CD1c-positive myeloid dendritic cell (primary cell): Measurements from ENCODE around the gene TMPRSS9.
"Not testable (repeated sequence)": the region's sequence is repeated elsewhere in the genome, so short reads cannot be mapped to it uniquely, and the experiment has no call there.

Source experiments
- DNase-seq: peaks from one replicate; pipeline ENCODE4 v3.0.0-alpha.2; 2016; ENCODE audit errors: extremely low spot score

Gene TMPRSS9

DNA sequence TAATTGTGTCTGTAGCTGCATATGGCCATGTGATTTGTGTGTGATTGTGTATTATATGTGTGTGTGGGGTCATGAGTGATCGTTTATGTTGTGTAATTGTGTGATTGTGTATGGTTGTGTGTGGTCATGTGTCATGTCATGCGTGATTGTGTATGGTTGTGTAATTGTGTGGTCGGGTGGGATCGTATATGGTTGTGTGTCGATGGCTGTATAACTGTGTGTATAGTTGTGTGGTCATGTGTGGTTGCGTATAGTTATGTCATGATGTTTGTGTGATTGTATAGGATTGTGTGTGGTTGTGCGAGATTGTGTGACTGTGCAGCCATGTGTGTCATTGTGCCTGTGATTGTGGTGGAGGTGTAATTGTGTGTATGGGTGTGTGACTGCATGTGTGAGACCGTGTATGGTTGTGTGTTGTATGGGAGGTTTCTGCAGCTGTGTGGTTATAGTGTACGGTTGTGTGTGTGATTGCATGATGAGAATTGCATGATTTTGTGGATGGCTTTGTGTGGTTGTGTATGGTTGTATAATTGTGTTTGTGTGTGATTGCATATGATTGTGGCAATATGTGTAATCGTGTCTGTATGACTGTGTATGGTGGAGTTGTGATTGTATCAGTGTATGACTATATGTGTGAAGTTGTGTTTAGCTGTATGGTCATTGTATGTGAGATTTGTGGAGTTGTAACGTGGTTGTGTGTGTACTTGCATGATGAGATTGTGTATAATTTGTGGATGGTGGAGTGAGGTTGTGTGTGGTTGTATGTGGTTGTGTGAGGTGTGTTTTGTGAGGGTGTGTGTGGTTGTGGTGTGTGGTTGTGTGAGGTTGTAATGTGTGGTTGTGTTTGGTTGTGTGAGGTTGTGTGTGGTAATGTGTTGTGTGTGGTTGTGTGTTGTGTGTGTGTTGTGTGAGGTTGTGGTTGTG, 2.2 kb downstream of the TMPRSS9 start:
- no peak for DNase-seq

DNA sequence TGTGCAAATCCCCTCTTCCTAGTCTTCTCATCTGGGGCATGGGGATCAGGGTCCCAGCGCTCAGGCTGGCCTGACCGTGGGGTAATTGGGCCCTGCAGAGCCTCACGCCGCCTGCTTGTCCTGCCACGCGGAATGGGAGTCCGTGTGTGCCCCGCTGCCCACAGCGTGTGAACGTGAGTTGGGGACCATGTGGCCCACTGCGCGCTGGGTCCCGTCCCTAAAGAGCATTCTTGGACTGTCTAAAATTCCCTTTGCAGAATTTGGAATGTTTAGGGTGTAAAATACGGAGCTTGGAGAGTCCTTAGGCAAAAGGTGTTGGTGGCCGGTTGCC, 2.9 kb downstream of the TMPRSS9 start:
- no peak for DNase-seq

DNA sequence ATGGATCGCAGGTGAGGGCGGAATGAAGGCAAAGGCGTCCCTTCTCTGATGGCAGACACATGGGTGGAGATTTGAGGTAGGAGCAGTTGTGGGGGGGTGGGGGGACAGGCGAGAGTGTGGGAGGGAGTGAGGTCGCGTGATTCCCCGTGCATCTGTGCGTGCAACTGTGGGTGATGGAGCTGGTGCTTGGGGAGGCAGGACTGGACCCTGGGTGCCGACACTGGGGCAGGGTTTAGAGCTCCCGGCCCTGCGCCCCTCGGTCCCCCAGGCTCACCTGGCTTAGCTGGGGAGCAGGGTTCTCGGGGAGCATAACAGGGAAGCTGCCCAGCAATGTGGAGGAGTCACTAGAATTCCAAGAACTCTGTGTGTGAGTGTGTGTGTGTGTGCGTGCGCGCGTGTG, 3.4 kb downstream of the TMPRSS9 start:
- no peak for DNase-seq

DNA sequence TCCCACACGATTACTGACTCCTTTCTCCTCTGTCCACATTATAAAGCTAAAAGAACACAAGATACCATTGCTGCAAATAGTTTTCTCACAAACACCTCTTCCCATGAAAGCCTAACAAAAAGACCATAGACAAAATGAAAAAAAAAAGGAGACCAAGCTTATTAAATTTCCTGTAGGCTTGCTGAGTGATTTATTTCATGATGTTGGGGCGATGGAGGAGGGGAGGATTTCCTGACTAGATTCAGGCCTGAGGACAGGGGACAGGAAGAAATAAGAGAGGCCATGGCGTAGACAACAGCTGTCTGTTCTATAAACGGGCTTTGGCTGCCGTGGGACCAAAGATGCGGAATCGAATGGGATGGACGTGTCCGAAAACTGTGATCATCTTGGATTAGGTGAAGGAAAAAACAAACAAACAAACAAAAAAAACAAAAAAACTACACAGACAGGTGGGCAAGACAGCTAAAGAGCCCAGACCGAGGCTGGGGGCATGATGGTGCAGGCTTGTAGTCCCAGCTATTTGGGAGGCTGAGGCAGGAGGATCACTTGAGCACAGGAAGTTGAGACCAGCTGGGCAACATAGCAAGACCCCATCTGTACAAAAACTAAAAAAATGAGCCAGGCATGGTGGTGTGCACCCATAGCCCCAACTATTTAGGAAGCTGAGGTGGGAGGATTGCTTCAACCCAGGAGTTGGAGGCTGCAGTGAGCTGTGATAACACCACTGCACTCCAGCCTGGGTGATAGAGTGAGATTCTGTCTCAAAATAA, 5.3 kb downstream of the TMPRSS9 start:
- DNase-seq = no peak

DNA sequence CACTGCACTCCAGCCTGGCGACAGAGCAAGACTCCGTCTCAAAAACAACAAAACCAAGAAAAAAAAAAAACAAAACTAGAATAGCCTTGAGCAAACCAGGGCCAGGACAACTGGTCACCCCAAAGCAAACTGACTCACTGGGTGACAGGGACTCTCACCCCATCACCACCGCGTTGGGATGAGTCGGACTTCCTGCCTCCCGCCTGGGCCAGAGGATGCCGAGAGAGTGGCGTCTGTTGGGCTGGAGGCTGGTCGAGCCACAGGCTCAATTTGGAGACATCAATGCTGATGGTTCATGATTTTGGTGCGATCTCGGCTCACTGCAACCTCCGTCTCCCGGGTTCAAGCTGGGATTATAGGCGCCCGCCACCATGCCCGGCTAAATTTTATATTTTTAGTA, 11.6 kb downstream of the TMPRSS9 start:
- DNase-seq = peak; percentile 11

DNA sequence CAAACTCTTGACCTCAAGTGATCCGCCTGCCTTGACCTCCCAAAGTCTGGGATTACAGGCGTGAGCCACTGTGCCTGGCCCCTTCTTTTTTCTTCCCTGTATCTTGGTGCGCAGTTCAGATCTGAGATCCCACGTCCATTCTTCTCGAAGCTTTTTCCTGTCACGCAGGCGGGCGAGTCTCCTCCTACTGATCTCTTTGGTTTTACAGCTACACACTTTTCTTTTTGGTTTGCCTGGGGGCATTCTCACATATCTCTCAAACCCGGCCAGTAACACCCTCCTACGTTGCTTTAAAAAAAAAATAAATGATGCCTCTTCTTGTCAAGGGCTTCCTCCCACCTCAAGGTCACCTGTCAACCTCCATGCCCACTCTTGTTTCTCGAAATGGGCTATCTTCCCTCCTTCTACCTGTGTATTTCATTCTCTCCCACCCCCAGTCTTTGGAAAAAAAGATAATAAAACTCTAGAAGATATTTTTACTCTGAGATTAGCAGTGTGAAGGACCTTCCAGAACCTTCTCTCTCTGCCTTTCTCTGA, 12.1 kb downstream of the TMPRSS9 start:
- no peak for DNase-seq

DNA sequence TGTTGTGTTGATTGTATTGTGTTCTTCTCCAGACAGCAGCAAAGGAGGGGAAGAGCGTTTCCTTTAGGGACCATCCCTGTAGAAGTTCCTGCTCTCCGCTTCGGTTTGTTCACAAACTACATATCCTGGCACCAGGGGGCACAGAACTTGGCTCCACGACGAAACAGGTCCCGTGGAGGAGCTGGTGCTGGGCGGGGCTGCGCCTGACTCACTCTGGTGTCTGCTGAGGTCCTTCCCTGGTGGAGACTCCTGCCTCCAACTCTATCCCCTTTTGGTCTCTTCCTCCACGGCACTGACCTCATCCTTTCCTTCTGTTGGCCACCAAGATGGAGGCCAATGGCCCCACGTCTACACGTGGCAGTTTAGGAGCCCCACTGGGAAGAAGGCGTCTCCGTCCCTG, 14.7 kb downstream of the TMPRSS9 start:
- no peak for DNase-seq

DNA sequence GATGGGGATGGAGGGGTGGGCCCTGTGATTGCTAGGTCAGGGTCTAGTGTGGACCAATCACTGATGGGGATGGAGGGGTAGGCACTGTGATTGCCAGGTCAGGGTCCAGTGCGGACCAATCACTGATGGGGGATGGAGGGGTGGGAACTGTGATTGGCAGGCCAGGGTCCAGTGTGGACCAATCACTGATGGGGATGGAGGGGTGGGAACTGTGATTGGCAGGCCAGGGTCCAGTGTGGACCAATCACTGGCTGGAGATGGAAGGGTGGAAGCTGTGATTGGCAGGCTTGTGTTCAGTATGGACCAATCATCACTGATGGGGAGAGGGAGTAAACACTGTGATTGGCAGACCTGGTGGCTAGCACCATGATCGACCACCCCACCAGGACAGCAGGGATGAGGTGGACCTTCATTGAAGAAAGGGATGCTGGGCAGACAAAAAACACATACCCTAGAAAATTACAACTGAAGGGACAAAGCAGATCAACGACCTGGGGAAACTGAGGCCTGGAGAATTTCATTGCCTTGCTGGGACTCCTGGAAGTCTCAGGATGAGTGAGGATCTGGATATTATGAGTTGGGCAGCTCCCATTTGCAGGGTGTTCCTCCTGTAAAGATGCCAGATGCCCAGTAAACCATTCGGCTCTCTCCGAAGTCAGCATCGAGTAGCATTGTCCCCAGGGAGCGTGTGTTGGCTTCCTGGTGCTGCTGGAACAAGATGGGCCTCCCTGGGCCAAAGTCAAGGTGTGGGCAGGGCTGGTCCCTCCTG, 15.5 kb downstream of the TMPRSS9 start:
- DNase-seq = no peak

DNA sequence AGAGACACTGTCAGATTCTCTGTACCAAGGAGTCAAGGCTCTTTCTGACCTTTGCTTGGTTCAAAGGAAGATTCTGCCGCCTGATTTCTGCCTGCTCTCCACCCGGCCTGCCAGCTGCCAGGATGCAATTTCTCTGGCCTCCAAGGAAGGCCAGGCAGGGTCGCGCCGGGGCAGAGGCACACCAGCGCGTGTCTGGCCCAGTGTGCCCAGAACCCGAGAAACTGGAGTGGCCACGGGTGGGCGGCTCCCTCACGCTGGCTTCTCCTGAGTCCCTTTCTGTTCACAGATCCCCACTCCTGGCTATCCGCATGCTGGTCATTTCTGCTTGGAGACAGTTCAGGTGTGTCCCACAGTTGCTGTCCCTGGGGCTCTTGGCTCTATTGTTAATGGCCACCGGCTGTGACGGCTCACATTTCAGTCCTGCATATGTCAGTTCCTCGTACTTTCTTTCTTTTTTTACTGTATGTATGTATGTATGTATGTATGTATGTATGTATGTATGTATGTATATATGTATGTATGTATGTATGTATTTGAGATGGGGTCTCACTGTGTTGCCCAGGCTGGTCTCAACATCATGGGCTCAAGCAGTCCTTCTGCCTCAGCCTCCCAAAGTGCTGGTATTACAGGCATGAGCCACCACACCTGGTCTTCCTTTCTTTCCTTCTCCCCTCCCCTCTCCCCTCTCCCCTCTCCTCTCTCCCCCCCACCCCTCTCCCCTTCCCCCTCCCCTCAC, 16.9 kb downstream of the TMPRSS9 start:
- no peak for DNase-seq

DNA sequence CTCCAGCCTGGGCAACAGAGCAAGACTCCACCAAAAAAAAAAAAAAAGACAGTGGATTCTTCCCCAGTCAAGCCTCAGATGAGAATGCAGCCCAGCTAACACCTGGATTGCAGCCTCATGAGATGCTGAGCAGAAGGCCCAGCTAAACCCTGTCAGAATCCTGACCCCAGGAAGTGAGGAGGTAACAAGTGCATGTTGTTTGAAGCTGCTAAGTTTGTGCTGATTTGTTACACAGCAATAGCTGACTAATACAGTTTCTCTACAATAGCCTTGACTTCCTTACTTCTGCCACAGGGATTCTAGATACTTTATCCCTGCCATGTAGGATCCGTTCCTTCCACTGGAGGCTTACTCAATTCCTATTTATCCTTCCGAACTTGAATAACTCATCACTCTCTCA, 20.5 kb downstream of the TMPRSS9 start:
- no peak for DNase-seq

DNA sequence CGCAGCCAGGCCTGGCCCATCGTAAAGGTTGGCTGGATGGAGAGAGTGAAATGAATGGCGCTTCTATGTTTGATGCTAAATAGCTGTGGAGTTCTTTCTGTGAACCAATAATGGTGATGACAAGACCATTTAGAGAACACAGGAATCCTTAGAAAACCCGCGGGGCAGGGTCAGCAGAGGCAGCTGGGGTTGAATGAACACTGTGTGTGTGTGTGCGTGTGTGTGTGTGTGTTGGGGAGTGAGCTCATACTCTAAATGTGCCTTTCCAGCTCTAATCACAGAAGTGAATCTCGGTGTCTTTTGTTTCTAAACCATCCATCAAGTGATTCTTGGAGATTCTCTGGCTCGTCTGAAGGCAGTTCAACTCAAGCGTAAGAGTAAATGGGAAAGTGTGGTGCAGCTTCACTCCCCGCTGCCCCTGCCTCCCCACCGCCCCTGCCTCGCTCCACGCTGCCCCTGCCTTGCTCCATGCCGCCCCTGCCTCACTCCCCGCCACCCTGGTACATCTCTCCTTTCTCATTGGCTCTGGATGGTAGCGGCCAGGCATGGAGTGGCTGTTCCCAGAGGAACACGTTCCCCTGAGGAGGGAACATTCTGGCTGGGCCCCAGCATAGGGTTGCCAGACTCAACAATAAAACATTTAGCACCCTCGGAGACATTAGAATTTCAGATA, 21.2 kb downstream of the TMPRSS9 start:
- DNase-seq = no peak

DNA sequence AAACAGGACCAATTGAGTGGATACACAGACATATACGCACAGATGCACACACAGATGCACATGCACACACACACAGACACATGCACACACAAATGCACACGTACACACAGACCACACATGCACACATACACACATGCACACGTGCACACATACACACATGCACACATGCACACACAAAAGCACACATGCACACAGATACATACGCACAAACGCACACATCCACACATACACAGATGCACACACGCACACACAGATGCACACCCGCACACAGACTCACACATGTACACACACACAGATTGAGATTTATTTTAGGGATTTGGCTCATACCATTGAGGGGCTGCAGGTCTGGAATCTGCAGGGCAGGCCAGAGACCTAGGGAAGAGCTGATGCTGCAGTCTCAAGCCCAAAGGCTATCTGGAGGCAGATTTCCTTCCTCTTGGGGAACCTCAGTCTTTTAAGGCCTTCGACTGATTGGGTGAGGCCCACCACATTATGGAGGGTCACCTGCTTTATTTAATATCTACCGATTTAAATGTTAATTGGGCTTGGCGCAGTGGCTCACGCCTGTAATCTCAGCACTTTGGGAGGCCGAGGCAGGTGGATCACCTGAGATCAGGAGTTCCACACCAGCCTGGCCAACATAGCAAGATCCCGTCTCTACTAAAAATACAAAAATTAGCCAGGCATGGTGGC, 22.6 kb downstream of the TMPRSS9 start:
- no peak for DNase-seq

DNA sequence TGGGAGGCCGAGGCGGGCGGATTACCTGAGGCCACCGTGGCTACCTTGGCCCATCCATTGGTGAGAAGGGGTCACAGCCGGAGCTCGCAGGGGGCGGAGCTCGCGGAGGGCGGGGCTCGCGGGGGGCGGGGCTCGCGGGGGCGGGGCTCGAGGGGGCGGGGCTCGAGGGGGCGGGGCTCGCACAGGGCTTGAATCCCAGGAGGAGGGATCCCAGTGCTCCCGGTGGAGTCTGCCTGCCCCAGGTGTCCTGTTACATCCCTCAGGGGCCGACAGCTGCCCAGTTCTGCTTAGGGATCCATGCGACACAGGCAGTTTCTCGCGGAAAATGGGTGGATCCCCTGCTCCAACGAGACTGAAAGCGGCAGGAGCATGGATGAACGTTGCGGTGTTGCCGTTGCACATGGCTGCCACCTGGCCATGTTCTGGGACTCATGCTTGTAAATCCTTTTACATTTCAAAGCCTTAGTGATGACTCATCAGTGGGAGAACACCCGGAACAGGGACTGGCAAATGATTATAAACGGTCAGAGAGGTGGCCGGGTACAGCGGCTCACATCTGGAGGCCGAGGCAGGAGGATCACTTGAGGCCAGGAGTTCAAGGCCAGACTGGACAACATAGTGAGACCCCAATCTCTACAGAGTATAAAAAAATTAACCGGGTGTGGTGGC, 25.1 kb downstream of the TMPRSS9 start:
- DNase-seq = peak; percentile 18

DNA sequence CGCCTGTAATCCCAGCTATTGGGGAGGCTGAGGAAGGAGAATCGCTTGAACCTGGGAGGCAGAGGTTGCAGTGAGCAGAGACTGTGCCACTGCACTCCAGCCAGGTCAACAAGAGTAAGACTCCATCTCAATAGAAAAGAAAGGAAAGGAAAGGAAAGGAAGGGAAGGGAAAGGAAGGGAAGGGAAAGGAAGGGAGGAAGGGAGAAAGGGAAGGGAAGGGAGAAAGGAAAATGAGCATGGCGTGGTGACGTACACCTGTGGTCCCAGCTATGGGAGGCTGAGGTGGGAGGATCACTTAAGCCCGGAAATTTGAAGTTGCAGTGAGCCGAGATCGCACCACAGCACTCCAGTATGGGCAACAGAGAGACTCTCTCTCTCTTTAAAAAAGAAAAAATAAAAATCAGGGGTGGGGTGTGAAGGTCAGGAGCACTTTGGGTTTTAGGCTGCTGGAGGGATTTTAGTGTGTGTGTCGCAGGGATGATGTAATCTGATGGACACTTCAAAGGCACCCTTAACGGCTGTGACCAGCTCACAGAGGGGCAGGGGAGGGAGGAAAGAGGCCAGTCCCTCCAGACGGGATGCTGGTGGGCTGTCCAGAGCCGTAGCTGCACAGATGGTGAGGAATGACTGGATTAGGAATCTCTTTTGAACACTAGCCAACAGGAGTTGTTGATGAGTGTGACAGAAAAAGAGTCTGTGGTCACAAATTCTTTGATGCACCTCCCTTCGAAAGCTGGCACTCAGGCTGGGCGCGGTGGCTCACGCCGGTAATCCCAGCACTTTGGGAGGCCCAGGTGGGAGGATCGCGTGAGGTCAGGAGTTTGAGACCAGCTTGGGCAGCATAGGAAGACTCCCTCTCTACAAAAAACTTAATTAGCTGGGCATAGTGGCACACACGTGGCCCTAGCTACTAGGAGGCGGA, 27.6 kb downstream of the TMPRSS9 start:
- no peak for DNase-seq

DNA sequence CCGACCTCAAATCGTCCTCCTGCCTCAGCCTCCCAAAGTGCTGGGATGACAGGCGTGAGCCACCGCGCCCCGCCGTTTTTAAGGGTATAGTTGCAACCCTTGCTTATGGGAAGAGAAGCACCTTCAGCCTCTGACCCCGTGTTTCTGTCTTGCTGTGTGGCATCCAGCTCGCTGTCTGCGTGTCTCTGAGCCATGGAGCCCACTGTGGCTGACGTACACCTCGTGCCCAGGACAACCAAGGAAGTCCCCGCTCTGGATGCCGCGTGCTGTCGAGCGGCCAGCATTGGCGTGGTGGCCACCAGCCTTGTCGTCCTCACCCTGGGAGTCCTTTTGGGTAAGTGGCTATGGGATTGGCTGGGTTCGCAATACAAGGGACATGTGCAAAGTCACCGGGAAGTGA, 29.5 kb downstream of the TMPRSS9 start:
- DNase-seq = no peak

DNA sequence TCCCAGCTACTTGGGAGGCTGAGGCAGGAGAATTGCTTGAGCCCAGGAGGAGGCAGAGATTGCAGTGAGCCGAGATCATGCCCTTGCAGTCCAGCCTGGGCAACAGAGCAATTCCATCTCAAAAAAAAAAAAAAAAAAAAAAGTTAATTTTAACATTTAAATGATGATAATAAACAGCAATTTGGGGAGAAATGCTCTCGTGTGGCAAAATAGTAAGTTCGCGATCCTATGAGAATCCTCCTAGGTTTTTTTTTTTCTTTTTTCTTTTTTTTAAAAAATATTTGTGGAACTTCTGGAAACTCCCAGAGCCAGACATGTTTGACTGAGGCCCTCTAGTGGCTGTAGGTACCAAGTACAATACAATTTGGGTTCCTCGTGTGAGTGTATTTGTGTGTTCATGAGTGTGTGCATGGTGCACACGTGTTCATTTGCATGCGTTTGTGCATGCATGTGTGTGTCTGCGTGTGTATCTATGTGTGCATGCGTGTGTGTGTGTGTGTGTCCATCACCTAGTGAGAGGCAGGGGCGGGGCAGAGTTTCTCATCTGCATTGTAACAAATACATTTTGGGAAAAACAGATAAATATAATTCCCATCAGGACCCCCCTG, 31.2 kb downstream of the TMPRSS9 start:
- peak; percentile 82 for DNase-seq

DNA sequence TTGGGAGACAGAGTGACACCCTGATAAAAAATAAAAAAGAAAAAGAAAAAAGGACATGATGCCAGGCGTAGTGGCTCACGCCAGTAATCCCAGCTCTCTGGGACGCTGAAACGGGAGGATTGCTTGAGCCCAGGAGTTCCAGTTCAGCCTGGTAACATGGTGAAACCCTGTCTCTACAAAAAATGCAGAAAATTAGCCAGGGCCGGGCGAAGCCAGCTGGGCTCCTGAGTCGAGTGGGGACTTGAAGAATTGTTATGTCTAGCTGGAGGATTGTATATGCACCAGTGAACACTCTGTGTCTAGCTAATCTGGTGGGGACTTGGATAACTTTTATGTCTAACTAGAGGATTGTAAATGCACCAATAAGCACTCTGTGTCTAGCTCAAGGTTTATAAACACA, 32.3 kb downstream of the TMPRSS9 start:
- no peak for DNase-seq

DNA sequence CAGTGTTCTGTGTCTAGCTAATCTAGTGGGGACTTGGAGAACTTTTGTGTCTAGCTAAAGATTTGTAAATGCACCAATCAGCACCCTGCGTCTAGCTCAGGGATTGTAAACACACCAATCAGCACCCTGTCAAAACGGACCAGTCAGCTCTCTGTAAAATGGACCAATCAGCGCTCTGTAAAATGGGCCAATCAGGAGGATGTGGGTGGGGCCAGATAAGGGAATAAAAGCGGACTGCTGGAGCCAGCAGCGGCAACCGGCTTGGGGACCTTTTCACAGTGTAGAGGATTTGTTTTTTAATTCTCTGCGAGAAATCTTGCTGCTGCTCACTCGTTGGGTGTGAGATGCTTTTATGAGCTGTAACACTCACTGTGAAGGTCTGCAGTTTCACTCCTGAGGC, 32.8 kb downstream of the TMPRSS9 start:
- DNase-seq = not testable (repeated sequence)
